ENCODE results near the gene C12orf75. TPM values are rescaled to one million over a fixed set of nuclear protein-coding genes. Genes with fewer than 3 reads are reported as not detected.

Gene C12orf75
- total and polyA plus RNA-seq, 12 donors, result 6.0 to 94.2 (median 10.3) TPM

DNA sequence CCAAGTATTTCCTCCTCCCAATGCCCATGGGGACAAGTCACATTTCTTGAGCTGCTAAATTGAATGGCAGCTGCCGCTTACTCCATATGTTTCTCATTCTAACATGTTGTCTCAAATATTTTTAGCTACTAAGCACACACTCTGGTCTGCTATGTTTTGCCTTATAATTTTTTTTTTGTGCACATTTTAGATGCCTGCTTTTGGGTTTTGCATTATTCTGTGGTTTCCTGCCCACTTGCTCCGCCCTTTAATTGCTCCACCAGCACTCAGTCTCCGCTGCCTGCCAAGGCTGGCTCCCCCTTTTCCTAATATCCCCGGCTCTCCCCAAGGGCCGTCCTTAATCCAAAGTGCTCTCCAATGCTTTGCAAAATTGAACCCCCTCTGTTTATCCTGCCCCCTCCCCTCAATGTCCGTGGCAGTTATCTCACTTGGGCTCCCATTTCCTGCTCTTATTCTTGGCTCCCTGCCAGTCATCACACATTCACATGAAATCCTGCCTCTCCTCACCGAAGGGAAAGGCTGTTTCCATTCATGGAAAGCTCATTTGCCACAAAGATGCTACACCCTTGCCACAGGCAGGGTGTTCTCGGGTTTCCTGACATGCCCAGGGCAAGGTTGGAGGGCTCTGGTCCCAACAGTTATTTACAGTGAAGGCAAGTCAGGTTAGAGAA lies 79.4 kb downstream of the C12orf75 start:
- TF ChIP-seq, protein P1, sequence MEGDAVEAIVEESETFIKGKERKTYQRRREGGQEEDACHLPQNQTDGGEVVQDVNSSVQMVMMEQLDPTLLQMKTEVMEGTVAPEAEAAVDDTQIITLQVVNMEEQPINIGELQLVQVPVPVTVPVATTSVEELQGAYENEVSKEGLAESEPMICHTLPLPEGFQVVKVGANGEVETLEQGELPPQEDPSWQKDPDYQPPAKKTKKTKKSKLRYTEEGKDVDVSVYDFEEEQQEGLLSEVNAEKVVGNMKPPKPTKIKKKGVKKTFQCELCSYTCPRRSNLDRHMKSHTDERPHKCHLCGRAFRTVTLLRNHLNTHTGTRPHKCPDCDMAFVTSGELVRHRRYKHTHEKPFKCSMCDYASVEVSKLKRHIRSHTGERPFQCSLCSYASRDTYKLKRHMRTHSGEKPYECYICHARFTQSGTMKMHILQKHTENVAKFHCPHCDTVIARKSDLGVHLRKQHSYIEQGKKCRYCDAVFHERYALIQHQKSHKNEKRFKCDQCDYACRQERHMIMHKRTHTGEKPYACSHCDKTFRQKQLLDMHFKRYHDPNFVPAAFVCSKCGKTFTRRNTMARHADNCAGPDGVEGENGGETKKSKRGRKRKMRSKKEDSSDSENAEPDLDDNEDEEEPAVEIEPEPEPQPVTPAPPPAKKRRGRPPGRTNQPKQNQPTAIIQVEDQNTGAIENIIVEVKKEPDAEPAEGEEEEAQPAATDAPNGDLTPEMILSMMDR (IDR thresholded peaks at IDR 0.05), result no peak
- no peak for TF ChIP-seq POLR2A (IDR thresholded peaks at IDR 0.05)
- H3K4me1 ChIP-seq (replicated peaks in 1 of 2), result peaks cover 0 to 6% of the 10 kb centered on the region in 2 donors
- no peak overlapping the region for H3K4me3 ChIP-seq
- H3K36me3 ChIP-seq (replicated peaks in 1 of 2), result no peaks in the 10 kb centered on the region
- no peaks in the 10 kb centered on the region for H3K27me3 ChIP-seq
- intact Hi-C loops (cut with DNase I), result no loop called here
- DNase-seq, result peak; percentile 16 to 59 (median 21)
- 29 to 35% (median 32%) methylated on average over 8 of the region's 8 CpGs for WGBS, 4 donors
- no peak overlapping the region for H3K27ac ChIP-seq
- no peaks in the 10 kb centered on the region for H3K9me3 ChIP-seq (replicated peaks in 1 of 3)

GRCh38 chr12:105413911-105414487 lies 83.5 kb downstream of the C12orf75 start:
- no peak for DNase-seq
- TF ChIP-seq, protein P1 (IDR thresholded peaks at IDR 0.05), result no peak
- TF ChIP-seq POLR2A (IDR thresholded peaks at IDR 0.05), result no peak
- no peaks in the 10 kb centered on the region for H3K9me3 ChIP-seq (replicated peaks in 1 of 3)
- H3K36me3 ChIP-seq (replicated peaks in 1 of 2), result no peaks in the 10 kb centered on the region
- H3K27ac ChIP-seq, result no peak overlapping the region
- 86 to 96% (median 91%) methylated on average over 7 of the region's 7 CpGs for WGBS, 4 donors
- intact Hi-C loops (cut with DNase I), result no loop called here
- no peak overlapping the region for H3K4me3 ChIP-seq
- H3K4me1 ChIP-seq (replicated peaks in 1 of 2), result peaks cover 0 to 6% of the 10 kb centered on the region in 2 donors
- no peaks in the 10 kb centered on the region for H3K27me3 ChIP-seq

DNA sequence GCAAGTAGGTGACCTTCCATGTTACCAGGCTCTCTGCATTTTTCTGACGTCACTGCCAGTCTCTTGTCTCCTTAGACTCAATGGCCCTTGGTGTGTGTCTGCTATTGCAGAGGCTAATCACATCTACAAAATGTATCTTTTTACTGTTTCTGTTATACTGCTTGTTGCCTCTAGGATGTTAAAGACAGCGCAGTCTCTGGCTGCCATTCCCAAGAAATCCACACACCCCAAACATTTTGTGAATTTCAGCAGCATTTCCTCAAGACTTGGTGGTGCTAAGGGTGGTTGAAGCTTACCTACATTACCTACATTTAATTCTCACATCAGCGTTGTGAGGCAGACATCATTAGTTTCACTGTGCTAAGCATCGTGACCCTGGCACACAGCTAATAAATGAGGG lies 87.2 kb downstream of the C12orf75 start:
- no peak overlapping the region for H3K4me3 ChIP-seq
- no peaks in the 10 kb centered on the region for H3K9me3 ChIP-seq (replicated peaks in 1 of 3)
- no peaks in the 10 kb centered on the region for H3K36me3 ChIP-seq (replicated peaks in 1 of 2)
- 37 to 56% (median 45%) methylated on average over 4 of the region's 4 CpGs for whole genome bisulfite sequencing, 4 donors
- intact Hi-C loops (cut with DNase I), result loop anchor here in 1 of 2 donors (5.0 kb wide), 1 partner anchor 805 kb away; no protein-coding TSS in a partner anchor
- TF ChIP-seq, protein P1 (IDR thresholded peaks at IDR 0.05), result no peak
- TF ChIP-seq POLR2A (IDR thresholded peaks at IDR 0.05), result no peak
- no peak overlapping the region for H3K27ac ChIP-seq
- no peaks in the 10 kb centered on the region for H3K4me1 ChIP-seq (replicated peaks in 1 of 2)
- no peak for DNase-seq
- no peaks in the 10 kb centered on the region for H3K27me3 ChIP-seq

DNA sequence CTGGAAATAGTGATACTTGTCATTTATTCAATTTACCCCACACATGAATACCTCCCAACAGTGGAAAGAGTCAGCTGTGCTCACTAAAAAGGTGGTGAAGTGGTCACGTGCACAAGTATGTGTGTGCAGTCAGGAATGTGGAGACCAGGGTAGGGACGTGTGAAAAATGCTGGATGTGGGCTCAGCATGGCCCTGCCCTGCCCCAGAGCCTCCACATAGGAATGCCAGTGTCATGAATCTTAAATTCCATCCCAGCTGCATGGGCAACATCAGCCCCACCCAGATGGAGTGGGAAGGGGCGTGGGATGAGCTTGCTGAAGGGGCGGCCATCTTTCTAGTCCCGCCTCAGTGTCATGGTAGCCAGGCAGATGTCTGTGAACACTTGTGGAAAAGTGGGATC lies 87.7 kb downstream of the C12orf75 start:
- intact Hi-C loops (cut with DNase I), result loop anchor here in 1 of 2 donors (5.0 kb wide), 1 partner anchor 804 kb away; no protein-coding TSS in a partner anchor
- H3K36me3 ChIP-seq (replicated peaks in 1 of 2), result no peaks in the 10 kb centered on the region
- H3K4me1 ChIP-seq (replicated peaks in 1 of 2), result no peaks in the 10 kb centered on the region
- no peaks in the 10 kb centered on the region for H3K27me3 ChIP-seq
- no peak overlapping the region for H3K4me3 ChIP-seq
- TF ChIP-seq, protein P1 (IDR thresholded peaks at IDR 0.05), result no peak
- TF ChIP-seq POLR2A (IDR thresholded peaks at IDR 0.05), result no peak
- H3K27ac ChIP-seq, result no peak overlapping the region
- 72 to 84% (median 80%) methylated on average over 5 of the region's 5 CpGs for WGBS, 4 donors
- DNase-seq, result no peak
- H3K9me3 ChIP-seq (replicated peaks in 1 of 3), result no peaks in the 10 kb centered on the region

Data from adrenal gland (tissue), 12 donors.